Germinal center (tissue), 1 donor: Measurements from ENCODE around the gene RIMS3.

Experiments
- DNase-seq: peaks from one replicate; pipeline ENCODE4 v3.0.0; 2012; ENCODE audit warnings: mixed read lengths, low spot score

The RIMS3 gene

GRCh38 chr1:40691538-40692428 lies 26.3 kb upstream of the RIMS3 start, which contains the start of gene NFYC:
Gene NFYC, plus strand, starts transcription at chr1:40691704. Its CDS starts 47,140 bp downstream, at chr1:40738844.
- DNase-seq, result peak; percentile 96

GRCh38 chr1:40690771-40691537 lies 25.5 kb upstream of the RIMS3 start:
- no peak for DNase-seq

- no peak for DNase-seq
Observed at GRCh38 chr1:40689737-40690136, 24.3 kb upstream of the RIMS3 start.

- DNase-seq, result no peak
Observed at GRCh38 chr1:40687661-40688060, 22.2 kb upstream of the RIMS3 start.

DNA sequence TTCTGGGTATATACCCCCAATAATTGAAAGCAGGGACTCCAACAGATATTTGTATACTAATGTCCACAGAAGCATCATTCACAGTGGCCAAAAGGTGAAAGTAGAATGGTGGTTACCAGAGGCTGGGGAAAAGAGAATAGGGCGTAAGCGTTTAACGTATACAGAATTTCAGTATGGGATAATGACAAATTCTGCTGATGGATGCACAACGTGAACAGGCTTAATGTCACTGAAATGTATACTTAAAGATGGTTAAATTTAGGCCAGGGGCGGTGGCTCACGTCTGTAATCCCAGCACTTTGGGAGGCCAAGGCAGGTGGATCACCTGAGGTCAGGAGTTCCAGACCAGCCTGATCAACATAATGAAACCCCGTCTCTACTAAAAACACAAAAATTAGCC lies 21.6 kb upstream of the RIMS3 start:
- no peak for DNase-seq

- DNase-seq, result no peak
Observed at GRCh38 chr1:40684669-40685068, 19.2 kb upstream of the RIMS3 start.

GRCh38 chr1:40679165-40679953 lies 13.9 kb upstream of the RIMS3 start:
- no peak for DNase-seq

DNA sequence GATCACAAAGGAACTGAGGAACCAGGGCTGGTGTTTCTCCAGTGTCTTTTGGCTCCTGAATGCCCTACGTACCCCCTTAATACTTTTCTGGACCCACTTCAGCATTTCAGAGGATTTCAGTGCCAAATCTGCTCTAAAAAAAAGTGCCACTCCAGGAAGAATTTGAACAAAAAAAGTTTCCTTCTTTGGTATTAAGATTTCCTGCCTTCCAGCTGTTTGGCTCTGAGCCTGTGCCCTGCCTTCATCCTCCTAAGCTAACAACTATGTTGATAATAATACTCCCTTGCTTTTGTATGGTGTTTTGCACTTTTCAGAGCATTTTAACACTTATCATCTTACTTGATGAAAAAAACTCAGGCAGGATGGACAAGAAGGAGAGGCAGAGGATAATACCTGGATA lies 11.0 kb upstream of the RIMS3 start:
- DNase-seq, result no peak

DNA sequence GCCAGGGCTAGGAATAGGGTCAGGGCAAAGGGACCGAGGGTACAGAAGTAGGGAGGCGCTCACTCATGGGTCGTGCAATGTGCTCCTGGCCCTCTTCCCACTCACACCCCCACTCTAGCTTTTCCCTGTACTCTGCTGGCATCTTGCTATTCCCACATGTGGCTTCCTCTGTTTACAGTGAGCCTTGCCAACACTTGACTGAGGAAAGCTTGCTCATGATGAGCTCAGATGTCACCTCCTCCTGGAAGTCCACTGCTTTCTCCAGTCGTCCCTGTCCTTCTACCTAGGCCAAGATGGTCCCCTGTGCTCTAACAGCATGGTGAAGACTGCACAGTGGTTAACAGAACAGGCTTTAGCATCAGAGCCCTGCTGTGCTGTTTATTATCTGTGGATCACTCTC lies 8.0 kb upstream of the RIMS3 start:
- DNase-seq, result no peak

DNA sequence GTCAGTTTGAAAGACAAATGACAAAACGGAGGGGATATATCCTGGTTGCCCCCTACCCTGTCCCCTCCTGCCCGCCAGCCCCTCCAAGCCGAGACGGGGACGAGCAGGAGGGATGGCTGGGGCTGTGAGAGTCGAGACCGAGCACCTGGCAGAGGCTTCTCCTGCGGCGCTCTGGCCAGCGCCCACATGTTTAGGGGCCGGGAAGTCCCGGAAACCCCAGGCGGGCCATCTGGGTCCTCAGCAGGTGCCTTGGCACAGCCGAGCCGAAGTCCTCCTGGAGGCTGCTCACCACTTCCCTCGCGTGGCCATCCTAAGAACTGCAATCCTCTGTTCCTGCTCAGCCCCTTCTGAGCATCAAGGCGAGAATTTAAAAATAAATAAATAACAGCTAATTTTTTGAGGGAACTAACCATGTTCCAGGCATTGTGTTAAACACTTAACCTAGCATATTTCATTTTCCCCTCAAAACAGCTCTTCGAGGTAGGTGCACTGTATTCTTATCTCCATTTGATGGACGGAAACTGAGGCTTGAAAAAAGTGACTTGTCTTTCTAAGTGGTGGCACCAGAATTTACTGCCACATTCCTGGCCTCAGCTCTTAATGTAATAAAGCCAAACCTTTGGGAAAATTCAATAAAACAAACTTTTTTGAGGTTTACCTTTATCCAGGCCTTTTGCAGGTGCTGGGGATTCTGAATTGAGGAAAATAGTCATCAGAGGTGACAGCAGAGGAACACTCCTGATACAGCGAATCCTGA lies 3.5 kb upstream of the RIMS3 start:
- DNase-seq, result peak; percentile 84

DNA sequence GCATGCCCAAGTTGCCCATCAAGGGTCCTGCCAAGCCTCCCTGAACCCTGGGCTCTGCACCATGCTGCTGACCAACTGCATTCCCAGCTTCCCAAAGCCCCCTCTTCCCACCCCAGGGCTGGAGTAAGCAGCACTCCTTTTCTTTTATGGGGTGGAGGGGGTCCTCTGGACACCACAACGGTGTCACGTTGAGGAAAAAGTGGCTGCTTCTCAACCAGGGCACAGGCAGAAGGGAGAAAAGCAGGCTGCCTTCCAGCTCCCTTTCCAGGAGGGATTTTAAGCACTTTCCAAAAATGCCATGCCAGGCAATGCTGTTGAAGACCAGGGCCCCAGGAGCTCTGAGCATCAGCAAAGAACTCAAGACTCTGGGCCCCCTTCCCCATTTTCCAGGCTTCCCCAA lies 691 bp downstream of the RIMS3 start:
- DNase-seq, result no peak

- DNase-seq, result no peak
Observed at GRCh38 chr1:40664167-40664537, 1.3 kb downstream of the RIMS3 start.

GRCh38 chr1:40663324-40664166 lies 1.9 kb downstream of the RIMS3 start:
- DNase-seq, result peak; percentile 24

DNA sequence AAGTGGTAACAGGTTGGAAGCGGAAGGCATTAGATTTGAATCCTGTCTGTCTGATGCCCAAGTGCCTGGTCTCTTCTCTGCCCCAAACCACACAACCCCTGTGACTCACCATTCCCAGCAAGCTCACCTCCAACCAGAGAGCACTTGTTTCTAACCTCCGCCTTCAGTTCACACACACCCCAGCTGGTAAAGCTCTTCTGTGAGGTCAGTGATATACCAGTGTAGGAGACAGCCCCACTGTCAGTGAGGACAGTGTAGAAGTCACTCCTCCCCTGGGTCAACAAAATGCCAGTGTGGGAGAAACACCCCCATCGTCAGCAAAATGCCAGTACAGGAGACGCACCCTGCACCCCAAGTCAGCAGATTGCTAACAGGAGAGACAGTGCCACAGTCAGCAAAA lies 2.6 kb downstream of the RIMS3 start:
- no peak for DNase-seq

DNA sequence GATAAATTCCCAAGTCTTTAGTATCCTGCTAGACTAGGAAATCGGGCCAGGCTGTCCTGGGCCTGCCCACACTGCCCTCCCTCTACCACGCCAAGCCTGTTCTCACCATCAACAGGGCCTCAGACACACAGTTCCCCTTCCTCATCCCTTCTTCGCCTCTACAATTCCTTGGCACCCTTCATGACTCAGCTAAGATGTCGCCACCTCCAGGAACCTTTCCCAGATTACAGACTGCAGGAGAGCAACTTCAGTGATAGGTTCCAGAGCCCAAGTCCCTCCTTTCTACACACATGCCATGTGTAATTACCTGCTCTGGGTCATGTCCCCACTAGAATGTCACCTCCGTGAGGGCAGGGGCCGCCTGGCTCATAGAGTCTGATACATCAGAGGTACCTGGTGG lies 3.3 kb downstream of the RIMS3 start:
- no peak for DNase-seq

- no peak for DNase-seq
Observed at GRCh38 chr1:40661678-40662077, 3.8 kb downstream of the RIMS3 start.

DNA sequence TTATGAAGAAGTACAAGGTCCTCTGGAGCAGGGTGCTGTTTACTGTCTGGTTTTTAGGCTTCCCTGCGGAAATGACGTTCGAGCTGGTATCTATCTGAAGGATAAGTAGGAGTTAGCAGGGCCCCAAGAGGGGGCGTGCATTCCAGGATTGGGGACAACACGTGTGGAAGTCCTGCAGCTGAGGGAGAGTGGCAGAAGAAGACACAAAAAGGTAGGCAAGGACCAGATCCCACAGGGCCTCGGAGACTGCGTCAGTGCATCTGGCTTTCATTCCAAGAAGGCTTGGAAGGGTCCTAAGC lies 5.9 kb downstream of the RIMS3 start:
- DNase-seq, result no peak

DNA sequence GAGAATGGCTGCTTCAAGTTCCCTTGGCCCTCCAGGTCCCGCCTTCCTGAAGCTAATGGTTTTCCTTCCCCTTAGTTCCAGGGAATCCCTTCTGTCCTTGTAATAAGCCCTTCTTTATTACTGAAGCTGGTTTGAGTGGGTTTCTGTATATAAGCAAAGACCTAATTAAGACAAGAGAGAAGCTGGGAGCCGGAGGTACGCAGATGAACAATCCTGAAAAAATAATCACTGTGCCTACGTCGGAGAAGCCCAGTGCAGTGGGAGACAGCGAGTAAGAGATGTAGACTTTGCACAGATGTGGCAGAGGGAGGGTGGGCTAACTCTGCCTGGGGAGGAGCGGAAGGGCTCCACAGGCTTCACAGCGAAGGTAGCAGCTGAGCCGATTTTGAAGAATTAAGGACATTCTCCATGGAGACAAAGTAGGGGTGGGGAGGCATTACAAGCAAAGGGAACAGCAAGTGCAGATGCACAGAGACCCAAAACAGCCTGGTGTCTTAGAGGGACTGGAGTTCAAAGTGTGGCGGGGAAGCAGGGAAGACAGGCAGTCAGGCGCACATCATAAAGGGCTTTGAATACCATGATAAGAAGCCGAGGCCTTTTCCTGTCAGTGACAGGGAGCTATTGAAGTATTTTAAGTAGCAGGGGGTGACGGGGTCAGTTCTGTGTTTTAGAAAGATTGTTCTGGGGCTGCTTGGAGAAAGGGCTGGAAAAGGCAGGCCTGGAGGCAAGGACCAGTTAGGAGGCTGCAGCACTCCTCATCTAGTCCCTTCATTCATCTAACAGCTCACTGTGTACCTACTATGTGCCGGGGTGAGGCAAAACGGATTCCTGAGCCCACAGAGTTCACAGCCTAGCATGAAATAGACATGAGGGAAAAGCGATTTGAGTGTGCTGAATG lies 6.5 kb downstream of the RIMS3 start:
- no peak for DNase-seq

DNA sequence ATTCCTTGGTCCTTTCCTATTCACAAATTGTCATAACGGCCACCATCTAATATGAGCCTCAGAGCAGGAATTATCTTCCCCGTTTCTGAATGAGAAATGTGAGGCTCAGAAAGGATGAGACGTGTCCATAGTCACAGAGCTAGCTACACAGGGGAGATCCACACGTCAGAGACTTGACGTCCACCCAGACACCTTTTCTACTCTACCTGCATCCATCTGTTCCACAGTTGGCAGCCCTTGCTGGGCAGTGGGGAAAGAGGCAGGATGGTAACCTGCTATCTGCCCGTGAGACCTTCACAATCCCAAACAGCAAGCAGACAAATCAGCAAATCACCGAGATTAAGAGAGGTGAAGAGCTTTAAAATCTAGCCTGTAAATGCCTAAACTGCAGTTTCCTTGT lies 8.4 kb downstream of the RIMS3 start:
- no peak for DNase-seq
